PC-9 (cell line): ENCODE measurements around the gene ANKS1B. TPM values are rescaled to one million over a fixed set of nuclear protein-coding genes. Genes with fewer than 3 reads are reported as not detected.

Experiments
- BruUV-seq: library from RNA; stranded (reverse); fragments of 400-500 nt; replicated peaks from 2 replicates; lab custom pipeline; 2021; lab: Mats Ljungman, UMichigan
- CTCF ChIA-PET: fragments of 300-600 bp; sonication (Branson Sonifier 250); formaldehyde crosslinking; loops from one replicate; lab custom pipeline; 2022; ENCODE audit warnings: antibody characterized with exemption; lab: Charles Lee
- POLR2A ChIA-PET: fragments of 300-600 bp; sonication (Branson Sonifier 250); formaldehyde crosslinking; loops from one replicate; lab custom pipeline; 2022; ENCODE audit warnings: antibody characterized with exemption; ENCODE audit not compliant: unreplicated experiment; lab: Charles Lee
- DNase-seq, 2 experiments: peaks; one replicate each; pipeline versions ENCODE4 v3.0.0 to v3.0.0-alpha.2; 2015 to 2022; ENCODE audit warnings: mixed read lengths in 1 of 2
- H2AFZ ChIP-seq: fragments of 200-600 bp; sonication (generic); 2 replicates; pipeline ENCODE4 v1.8.1; 2017; ENCODE audit warnings: antibody characterized with exemption
- H3F3A ChIP-seq: fragments of 200-600 bp; sonication (generic); 2 replicates; pipeline ENCODE4 v1.8.1; 2017; ENCODE audit warnings: antibody characterized with exemption, mild to moderate bottlenecking, low read depth; ENCODE audit not compliant: insufficient read depth
- H3K27ac ChIP-seq: fragments of 200-600 bp; sonication (generic); 2 replicates; pipeline ENCODE4 v1.6.1; 2016; ENCODE audit warnings: mixed run types
- H3K27me3 ChIP-seq: fragments of 200-600 bp; sonication (generic); 2 replicates; pipeline ENCODE4 v1.6.1; 2016; ENCODE audit warnings: low read depth, mixed run types; ENCODE audit not compliant: insufficient read depth
- H3K36me3 ChIP-seq: fragments of 200-600 bp; sonication (generic); 2 replicates; pipeline ENCODE4 v1.6.1; 2016; ENCODE audit warnings: low read depth, mixed run types
- H3K4me1 ChIP-seq: fragments of 200-600 bp; sonication (generic); replicated peaks from 2 replicates; pipeline ENCODE4 v1.6.1; 2016; ENCODE audit warnings: mixed run types; ENCODE audit not compliant: insufficient read depth
- H3K4me2 ChIP-seq: fragments of 200-600 bp; sonication (generic); 2 replicates; pipeline ENCODE4 v1.6.1; 2017; ENCODE audit warnings: mixed run types
- H3K4me3 ChIP-seq: fragments of 200-600 bp; sonication (generic); 2 replicates; pipeline ENCODE4 v1.6.1; 2016; ENCODE audit warnings: mixed run types
- H3K79me2 ChIP-seq: fragments of 200-600 bp; sonication (generic); 2 replicates; pipeline ENCODE4 v1.6.1; 2017; ENCODE audit warnings: low read depth, mixed run types
- H3K9me2 ChIP-seq: fragments of 200-600 bp; sonication (generic); 2 replicates; pipeline ENCODE4 v1.8.1; 2017; ENCODE audit warnings: mild to moderate bottlenecking; ENCODE audit not compliant: insufficient read depth
- H3K9me3 ChIP-seq: fragments of 200-600 bp; sonication (generic); 2 replicates; pipeline ENCODE4 v1.8.1; 2016; ENCODE audit warnings: low read depth; ENCODE audit not compliant: insufficient read depth
- H4K20me1 ChIP-seq: fragments of 200-600 bp; sonication (generic); 2 replicates; pipeline ENCODE4 v1.8.1; 2017; ENCODE audit not compliant: insufficient read depth
- EZH2 ChIP-seq: fragments of 200-600 bp; sonication (generic); IDR thresholded peaks from 2 replicates; pipeline ENCODE4 v1.8.0; 2017; ENCODE audit warnings: antibody characterized with exemption, low read depth
- intact Hi-C: fragments of 100-400 bp; cut with micrococcal nuclease; formaldehyde crosslinking; loops from one replicate; pipeline ENCODE4 v1.10.0; 2022; ENCODE audit not compliant: unreplicated experiment
- total RNA-seq: library from RNA; stranded (reverse); gene quantifications from 2 replicates; pipeline ENCODE4 v1.2.3, GENCODE V29; 2021
- TF ChIP-seq, protein P1 (sequence below): fragments of 200-600 bp; sonication (generic); conservative IDR thresholded peaks from 2 replicates; pipeline ENCODE4 v1.6.1; 2017; ENCODE audit warnings: mixed run types, antibody characterized with exemption, mild to moderate bottlenecking, moderate library complexity

The ANKS1B gene
- total RNA-seq, 1 experiment from 2014 or later = not detected

DNA sequence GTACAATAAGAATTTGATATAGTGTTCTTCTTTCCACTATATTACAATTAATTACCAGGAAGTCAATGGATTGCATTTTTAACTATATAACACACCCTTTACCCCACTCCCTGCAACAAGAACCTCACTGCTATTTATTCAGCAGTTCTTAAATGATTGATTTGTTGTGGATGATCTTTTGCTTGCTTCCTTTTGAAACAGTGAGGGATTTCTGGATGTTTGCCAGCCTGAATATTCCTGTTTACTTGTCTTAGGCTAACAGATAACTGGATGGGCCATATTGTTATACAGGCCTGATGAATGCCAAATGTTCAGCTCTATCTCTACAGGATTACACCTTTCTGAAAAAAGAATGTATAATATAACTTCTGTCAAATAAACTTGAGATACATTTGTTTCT, 842.1 kb downstream of the ANKS1B start:
- BruUV-seq = no TSS peak
- Histone ChIP-seq H3K4me2 (no peak overlapping the region), H3K27me3 (no peaks in the 10 kb centered on the region), H3K9me3 (no peaks in the 10 kb centered on the region), H3K9me2 (no peaks in the 10 kb centered on the region), H4K20me1 (no peaks in the 10 kb centered on the region), H3K4me3 (no peak overlapping the region), H3K4me1 (no peaks in the 10 kb centered on the region), H2AFZ (no peak overlapping the region), H3F3A (no peaks in the 10 kb centered on the region), H3K27ac (no peak overlapping the region), H3K79me2 (no peaks in the 10 kb centered on the region), H3K36me3 (no peaks in the 10 kb centered on the region)
- intact Hi-C loops = no loop called here
- POLR2A ChIA-PET = no interaction called here
- CTCF ChIA-PET = no interaction called here
- no peak for TF ChIP-seq EZH2
- TF ChIP-seq, protein P1, sequence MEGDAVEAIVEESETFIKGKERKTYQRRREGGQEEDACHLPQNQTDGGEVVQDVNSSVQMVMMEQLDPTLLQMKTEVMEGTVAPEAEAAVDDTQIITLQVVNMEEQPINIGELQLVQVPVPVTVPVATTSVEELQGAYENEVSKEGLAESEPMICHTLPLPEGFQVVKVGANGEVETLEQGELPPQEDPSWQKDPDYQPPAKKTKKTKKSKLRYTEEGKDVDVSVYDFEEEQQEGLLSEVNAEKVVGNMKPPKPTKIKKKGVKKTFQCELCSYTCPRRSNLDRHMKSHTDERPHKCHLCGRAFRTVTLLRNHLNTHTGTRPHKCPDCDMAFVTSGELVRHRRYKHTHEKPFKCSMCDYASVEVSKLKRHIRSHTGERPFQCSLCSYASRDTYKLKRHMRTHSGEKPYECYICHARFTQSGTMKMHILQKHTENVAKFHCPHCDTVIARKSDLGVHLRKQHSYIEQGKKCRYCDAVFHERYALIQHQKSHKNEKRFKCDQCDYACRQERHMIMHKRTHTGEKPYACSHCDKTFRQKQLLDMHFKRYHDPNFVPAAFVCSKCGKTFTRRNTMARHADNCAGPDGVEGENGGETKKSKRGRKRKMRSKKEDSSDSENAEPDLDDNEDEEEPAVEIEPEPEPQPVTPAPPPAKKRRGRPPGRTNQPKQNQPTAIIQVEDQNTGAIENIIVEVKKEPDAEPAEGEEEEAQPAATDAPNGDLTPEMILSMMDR = no peak
- DNase-seq = no peak

DNA sequence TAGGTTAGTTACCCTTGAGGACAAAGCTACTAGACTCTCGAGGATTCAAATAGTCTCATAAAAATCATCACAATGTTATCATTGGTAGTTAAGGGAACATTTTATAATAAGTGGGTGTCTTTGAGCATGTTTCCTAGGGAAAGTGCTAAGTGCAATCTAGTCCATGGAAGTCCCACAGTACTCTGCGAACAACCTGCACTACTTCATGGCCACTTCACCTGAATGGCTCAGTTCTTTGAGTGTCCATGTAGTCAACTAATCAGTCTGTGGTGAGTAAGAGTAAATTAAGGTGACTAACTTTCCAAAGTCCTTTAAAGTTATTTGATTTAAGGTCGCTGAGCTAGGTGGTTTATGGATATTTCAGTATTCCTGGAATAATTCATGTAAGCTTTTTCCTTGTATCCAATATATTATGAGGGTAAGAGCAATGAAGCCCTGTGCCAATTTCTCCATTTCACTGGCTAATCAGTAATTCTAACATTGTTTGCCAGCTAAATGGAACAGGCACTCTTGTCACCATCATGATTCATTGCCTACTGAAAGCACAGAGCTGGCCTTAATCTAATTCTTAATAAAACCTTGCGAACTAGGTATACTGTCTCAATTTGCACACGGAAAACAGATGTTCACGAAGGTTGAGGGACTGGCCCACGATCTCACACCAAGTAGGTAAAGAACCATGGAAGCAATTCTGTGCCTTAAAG, 844.6 kb downstream of the ANKS1B start:
- DNase-seq = no peak
- Histone ChIP-seq H3K4me1 (no peaks in the 10 kb centered on the region), H3K9me2 (no peaks in the 10 kb centered on the region), H3K9me3 (no peaks in the 10 kb centered on the region), H3K79me2 (no peaks in the 10 kb centered on the region), H3K36me3 (no peaks in the 10 kb centered on the region), H3F3A (no peaks in the 10 kb centered on the region), H3K4me3 (no peak overlapping the region), H3K27me3 (no peaks in the 10 kb centered on the region), H3K4me2 (no peak overlapping the region), H4K20me1 (no peaks in the 10 kb centered on the region), H2AFZ (no peak overlapping the region), H3K27ac (no peak overlapping the region)
- CTCF ChIA-PET = no interaction called here
- intact Hi-C loops = no loop called here
- POLR2A ChIA-PET = no interaction called here
- TF ChIP-seq, protein P1 = no peak
- TF ChIP-seq EZH2 = no peak
- no TSS peak for BruUV-seq

DNA sequence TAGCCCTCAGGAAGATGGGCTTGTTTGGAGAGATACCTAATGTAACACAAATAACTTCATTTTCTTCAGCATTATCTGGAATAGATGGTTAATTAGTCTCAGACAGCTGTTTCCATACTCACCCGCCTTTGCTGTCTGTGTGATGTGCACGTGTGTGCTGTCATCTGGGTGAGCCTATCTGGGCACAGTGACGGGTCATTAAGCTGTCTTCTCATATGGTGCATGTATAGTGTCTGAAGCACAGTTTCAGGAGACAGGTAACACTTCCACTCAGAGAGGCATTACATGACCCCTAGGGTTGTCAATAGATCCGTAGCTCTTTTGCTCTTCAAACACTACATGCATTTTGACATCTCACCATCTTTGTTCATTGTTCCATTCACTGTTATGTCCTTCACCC, 846.3 kb downstream of the ANKS1B start:
- H3K9me2 ChIP-seq = no peaks in the 10 kb centered on the region
- H3K4me2 ChIP-seq = no peak overlapping the region
- no peaks in the 10 kb centered on the region for H3K36me3 ChIP-seq
- H3K27ac ChIP-seq = no peak overlapping the region
- no peak for DNase-seq
- BruUV-seq = no TSS peak
- no peaks in the 10 kb centered on the region for H3K9me3 ChIP-seq
- no peaks in the 10 kb centered on the region for H3K27me3 ChIP-seq
- ChIA-PET POLR2A (no interaction called here), CTCF (no interaction called here)
- intact Hi-C loops = no loop called here
- no peaks in the 10 kb centered on the region for H3K79me2 ChIP-seq
- H3K4me1 ChIP-seq = no peaks in the 10 kb centered on the region
- H4K20me1 ChIP-seq = no peaks in the 10 kb centered on the region
- no peak for TF ChIP-seq EZH2
- TF ChIP-seq, protein P1 = no peak
- no peak overlapping the region for H3K4me3 ChIP-seq
- H2AFZ ChIP-seq = no peak overlapping the region
- H3F3A ChIP-seq = no peaks in the 10 kb centered on the region
